Measurements from ENCODE around the gene PAX5.

Gene PAX5

DNA sequence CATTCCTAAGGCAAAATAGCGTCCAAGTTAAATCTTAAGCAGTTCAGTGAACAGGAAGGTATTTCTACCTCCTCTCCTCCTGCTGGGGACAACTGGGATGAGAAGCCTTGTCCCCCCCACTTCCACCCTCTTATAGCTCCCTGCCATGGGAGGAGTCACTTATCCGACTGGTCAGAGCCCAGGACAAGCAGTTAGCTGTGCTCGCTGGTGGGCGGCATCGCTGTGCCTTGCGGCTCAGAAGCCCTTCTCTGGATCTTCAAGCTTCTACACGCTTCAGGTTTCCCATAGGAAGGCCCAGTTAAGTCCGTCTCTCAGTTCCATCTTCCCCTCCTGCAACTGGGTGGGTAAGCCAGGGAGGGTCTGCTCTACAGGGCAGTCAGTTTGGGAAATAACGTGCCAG lies 77.2 kb downstream of the PAX5 start:
- DNase-seq = no peak

GRCh38 chr9:36950389-36950788 lies 83.7 kb downstream of the PAX5 start:
- no peak for DNase-seq

- DNase-seq = no peak
Measured at GRCh38 chr9:36949466-36949865, 84.6 kb downstream of the PAX5 start.

- no peak for DNase-seq
Measured at GRCh38 chr9:36948051-36948450, 86.0 kb downstream of the PAX5 start.

DNA sequence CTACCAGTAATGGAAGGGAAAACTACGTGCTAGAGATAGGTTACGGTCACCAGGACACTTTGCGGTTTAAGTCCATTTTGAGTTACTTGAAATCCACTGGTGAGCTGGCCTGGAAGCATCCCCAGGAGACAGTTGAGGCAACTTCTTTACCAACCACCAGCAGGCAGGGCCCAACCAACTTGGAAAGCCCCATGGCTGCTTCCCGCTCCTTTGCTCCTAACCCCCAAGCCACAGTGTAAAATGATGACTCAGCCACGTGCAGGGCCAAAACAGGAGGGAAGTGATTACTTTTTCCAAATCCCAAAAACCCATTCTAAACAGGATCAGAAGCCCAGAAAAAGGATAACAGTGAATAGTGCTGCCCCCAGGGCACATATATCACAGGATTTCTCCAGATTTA lies 87.4 kb downstream of the PAX5 start:
- DNase-seq = no peak

- no peak for DNase-seq
Measured at GRCh38 chr9:36945999-36946398, 88.1 kb downstream of the PAX5 start.

GRCh38 chr9:36942891-36943290 lies 91.2 kb downstream of the PAX5 start:
- DNase-seq = no peak

- DNase-seq = no peak
Measured at GRCh38 chr9:36941441-36941840, 92.6 kb downstream of the PAX5 start.

DNA sequence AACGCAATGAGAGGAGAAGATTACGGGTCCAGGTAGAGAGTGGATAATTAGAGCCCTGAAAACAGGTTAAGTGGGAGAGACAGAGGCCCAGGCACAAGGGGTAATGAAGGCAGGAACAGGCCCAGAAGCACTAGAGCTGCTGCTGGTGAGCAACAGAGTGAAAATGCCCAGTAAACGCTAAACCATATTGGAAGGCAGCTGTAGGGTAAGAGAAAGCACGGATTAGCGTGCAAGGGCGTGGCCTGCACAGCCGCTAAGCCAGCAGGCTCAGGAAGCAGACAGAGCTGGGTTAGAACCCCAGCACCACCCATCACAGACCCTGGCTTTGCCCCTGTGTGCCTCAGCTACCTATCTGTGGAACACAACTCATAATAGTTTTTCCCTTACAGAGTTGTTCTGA lies 93.2 kb downstream of the PAX5 start:
- DNase-seq = no peak

GRCh38 chr9:36940500-36940853 lies 93.6 kb downstream of the PAX5 start:
- DNase-seq = no peak

DNA sequence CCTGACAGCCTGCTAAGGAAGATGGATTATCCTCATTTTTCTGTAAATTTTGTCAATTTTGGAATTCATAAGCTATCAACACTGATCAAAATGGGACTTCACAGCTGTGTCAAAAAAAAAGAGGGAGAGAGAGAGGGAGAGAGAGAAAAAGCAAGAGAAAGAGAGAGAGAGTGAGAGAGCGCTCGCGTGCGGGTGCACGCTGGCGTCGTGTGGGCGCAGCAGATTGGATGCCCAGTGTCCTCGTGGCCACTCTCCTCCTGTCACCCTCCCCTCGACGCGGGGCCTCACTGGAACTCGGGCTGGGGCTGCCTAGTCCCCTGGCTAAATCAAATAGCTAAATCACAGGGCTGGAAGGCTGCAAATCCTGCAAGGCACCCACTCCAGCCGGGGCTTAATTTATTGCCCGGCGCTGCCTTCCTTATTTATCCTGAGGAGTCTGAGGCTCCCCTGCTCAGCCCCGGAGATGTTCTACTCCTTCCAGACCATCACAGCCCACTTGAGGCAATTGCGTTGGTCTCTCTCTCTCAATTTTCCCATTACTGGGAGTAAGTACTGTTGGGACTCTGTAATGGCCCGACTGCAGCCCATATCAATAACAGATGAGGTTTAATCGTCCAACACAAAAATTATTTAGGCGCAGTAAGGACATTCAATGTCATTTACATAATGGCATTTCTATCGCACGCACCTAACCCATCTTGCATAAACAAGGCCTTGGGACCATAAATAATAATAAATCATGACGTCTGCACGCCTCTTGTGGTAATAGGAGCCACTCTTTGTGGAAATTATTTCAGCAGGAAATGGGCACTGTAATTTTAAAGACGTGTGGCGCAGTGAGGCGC lies 94.2 kb downstream of the PAX5 start:
- DNase-seq = no peak

DNA sequence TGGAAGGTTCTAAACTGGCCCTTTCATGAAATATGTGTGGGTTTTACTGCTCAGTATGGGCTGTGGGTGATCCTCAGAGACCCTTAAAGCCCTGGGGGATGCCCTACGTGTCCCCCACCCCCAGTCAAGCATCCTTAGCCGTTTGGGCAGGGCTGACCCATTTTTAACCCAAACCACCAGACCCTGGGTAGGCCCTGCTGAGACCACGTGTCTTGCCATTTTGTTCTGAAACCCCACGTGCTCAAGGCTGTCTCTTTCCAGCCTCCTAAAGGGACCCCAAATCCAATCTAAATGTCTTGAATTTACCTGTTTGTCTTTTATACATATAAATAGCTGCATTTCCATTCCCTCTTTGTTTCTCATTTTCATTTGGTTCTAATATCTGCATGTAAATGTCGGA lies 94.9 kb downstream of the PAX5 start:
- DNase-seq = no peak

- no peak for DNase-seq
Measured at GRCh38 chr9:36938617-36939016, 95.5 kb downstream of the PAX5 start.

DNA sequence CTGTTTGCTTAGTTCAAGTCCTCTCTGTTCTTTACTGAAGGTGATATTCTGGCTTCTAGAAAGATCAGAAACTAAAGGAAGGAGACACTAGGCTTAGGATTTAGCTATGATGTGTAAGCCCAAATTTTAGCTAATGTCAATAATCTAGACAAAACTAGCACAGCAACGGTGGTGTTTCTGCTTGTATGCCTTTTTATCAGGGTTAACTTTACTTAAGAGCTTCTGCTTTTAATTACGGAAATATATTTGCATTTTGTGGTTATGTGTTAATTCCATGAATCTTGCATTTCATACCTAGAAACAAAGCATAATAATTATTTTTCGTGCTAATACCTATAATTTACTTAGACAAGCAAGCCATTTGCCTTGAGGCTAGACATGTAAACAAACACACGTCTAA lies 96.1 kb downstream of the PAX5 start:
- no peak for DNase-seq

DNA sequence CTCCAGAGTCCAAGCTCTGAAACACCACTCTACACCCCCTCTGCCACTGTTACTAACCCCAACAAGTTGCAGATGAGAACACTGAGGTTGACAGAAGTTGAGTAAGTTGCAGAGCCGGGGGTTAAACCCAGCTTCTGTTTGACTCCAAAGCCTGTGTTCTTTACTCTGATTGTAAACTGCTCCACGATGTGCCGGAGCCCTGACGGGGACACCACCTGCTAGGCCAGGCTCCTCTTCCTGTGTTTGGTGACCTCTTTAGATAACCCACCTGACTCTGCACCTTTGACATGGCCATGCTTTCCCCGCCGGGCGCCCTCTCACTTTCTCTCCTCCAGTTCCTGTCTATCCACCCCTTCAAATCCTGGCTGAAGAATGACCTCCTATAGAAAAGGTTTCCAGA lies 96.7 kb downstream of the PAX5 start:
- DNase-seq = no peak

GRCh38 chr9:36936498-36936831 lies 97.6 kb downstream of the PAX5 start:
- DNase-seq = no peak

- no peak for DNase-seq
Measured at GRCh38 chr9:36935768-36936497, 98.1 kb downstream of the PAX5 start.

- DNase-seq = no peak
Measured at GRCh38 chr9:36935332-36935731, 98.7 kb downstream of the PAX5 start.

GRCh38 chr9:36934478-36935065 lies 99.5 kb downstream of the PAX5 start:
- DNase-seq = no peak

DNA sequence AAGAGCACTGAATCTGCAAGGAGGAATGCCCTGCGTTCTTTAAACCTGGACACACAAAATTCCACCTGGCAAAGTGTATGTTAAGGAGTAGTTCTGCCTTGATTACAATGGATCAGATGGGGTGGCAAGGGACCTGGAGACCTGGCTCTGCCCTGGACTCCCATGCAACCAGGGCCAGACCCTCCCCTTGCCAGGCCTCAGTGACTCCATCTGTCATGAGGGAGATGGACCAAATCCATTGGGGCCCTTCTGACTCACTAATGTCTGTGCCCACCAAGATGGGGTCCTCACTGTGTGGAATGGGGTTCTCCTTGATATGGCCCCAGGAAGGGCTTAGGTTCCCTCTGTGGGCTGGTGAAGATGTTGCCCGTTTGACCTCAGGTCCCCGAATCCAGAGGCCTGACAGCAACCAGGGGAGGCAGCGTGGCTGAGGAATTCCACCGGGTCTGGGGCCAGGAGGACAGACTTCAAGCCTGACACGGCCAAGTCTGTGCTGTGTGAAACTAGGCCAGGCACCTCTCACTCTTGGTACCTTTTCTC lies 100.3 kb downstream of the PAX5 start:
- DNase-seq = no peak

DNA sequence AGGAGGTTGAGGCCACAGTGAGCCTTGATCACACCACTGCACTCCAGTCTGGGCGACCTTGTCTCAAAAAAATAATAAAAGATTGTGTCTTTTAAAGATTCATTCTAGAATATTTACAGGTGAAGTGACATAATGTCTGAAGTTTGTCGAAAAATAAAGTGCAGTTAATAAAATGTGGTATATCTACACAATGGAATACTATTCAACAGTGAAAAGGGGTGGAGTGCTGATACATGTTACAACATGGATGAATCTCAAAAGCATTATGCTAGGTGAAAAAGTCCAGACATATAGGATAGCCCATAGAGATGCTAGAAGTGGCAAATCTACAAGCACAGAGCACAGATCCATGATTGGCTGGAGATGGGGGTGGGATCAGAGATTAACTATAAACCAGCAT lies 101.9 kb downstream of the PAX5 start:
- DNase-seq = no peak

GRCh38 chr9:36930941-36931340 lies 103.1 kb downstream of the PAX5 start:
- DNase-seq = no peak

GRCh38 chr9:36929350-36929675 lies 104.8 kb downstream of the PAX5 start:
- DNase-seq = no peak

DNA sequence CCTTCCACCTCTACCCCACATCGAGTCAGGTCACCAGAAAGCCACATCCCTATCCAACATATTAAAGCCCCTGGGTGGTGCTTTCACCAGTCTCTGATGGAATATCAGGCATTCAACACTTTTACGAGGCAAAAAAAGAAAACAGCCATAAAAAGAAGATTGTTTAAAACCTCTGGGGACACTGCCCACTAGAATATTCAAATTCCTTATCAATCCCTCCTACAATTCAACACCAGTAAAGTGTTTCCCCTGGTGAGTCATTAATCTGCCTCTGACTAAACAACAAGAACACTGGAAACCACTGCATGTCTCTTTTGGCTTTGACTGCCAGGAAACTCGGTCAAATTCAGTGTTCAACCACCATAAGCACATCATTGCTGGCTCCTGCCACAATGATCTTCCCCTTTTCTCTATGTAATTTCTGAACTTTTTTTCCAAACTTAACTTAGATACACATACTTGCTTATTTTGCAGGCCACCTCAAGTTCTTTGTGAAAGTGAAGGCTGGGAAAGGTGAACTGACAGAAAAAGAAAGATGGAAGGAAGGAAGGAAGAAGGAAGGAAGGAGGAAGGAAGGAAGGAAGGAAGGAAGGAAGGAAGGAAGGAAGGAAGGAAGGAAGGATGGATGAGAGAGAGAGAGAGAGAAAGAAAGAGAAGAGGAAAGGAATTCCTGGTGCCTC lies 105.3 kb downstream of the PAX5 start:
- no peak for DNase-seq

Data from NCI-H187 treated with DMSO at 0.1 percent for 48 hours (cell line).